ENCODE data around the gene SP3.

The SP3 gene

GRCh38 chr2:174008720-174009119 lies 43.5 kb upstream of the SP3 start:
- H3K9me3 ChIP-seq (ENCODE audit: insufficient read depth, low read length), result no peaks in the 10 kb centered on the region
- H3K4me2 ChIP-seq (ENCODE audit: low read length), result no peak overlapping the region
- no peaks in the 10 kb centered on the region for H3K79me2 ChIP-seq (ENCODE audit: low read length)
- no peaks in the 10 kb centered on the region for H3K36me3 ChIP-seq (replicated peaks; ENCODE audit: low read depth, low read length)
- H3K4me1 ChIP-seq (ENCODE audit: low read length), result peaks cover 18% of the 10 kb centered on the region
- H3K27ac ChIP-seq (ENCODE audit: low read length), result no peak overlapping the region
- H4K20me1 ChIP-seq (ENCODE audit: insufficient read depth, low read length), result no peaks in the 10 kb centered on the region
- H2AFZ ChIP-seq (ENCODE audit: low read depth, low read length), result no peak overlapping the region
- H3K27me3 ChIP-seq (ENCODE audit: low read depth, low read length), result 0 out of 2 replicates have a peak, but pooled peaks cover 3% of the 10 kb centered on the region
- TF ChIP-seq EZH2phosphoT487 (IDR thresholded peaks at IDR 0.05; ENCODE audit: low read depth) (no peak), CTCF (IDR thresholded peaks at IDR 0.05; ENCODE audit: low read depth, low read length) (no peak)
- no peak overlapping the region for H3K4me3 ChIP-seq (ENCODE audit: low read length)
- H3K9ac ChIP-seq (ENCODE audit: low read length), result no peak overlapping the region

GRCh38 chr2:174007010-174007409 lies 41.8 kb upstream of the SP3 start:
- H3K4me1 ChIP-seq (ENCODE audit: low read length), result peaks cover 18% of the 10 kb centered on the region
- TF ChIP-seq CTCF (IDR thresholded peaks at IDR 0.05; ENCODE audit: low read depth, low read length) (no peak), EZH2phosphoT487 (IDR thresholded peaks at IDR 0.05; ENCODE audit: low read depth) (no peak)

GRCh38 chr2:174005801-174006419 lies 40.7 kb upstream of the SP3 start:
- peak overlapping the region; percentile 57; the same call in 1 of the 2 replicates for H3K4me2 ChIP-seq (ENCODE audit: low read length)
- no peak overlapping the region for H3K9ac ChIP-seq (ENCODE audit: low read length)
- no peak overlapping the region for H3K27ac ChIP-seq (ENCODE audit: low read length)
- H2AFZ ChIP-seq (ENCODE audit: low read depth, low read length), result no peak overlapping the region
- 0 out of 2 replicates have a peak, but pooled peaks cover 2% of the 10 kb centered on the region for H3K27me3 ChIP-seq (ENCODE audit: low read depth, low read length)
- peaks cover 18% of the 10 kb centered on the region for H3K4me1 ChIP-seq (ENCODE audit: low read length)
- no peaks in the 10 kb centered on the region for H3K79me2 ChIP-seq (ENCODE audit: low read length)
- no peaks in the 10 kb centered on the region for H3K36me3 ChIP-seq (replicated peaks; ENCODE audit: low read depth, low read length)
- TF ChIP-seq CTCF (IDR thresholded peaks at IDR 0.05; ENCODE audit: low read depth, low read length), result no peak
- TF ChIP-seq EZH2phosphoT487 (IDR thresholded peaks at IDR 0.05; ENCODE audit: low read depth), result no peak
- H4K20me1 ChIP-seq (ENCODE audit: insufficient read depth, low read length), result no peaks in the 10 kb centered on the region
- no peaks in the 10 kb centered on the region for H3K9me3 ChIP-seq (ENCODE audit: insufficient read depth, low read length)
- H3K4me3 ChIP-seq (ENCODE audit: low read length), result no peak overlapping the region

More at GRCh38 chr2:174007010-174007409, 41.8 kb upstream of the SP3 start:
- Histone ChIP-seq H3K27ac (ENCODE audit: low read length) (no peak overlapping the region), H3K36me3 (replicated peaks; ENCODE audit: low read depth, low read length) (no peaks in the 10 kb centered on the region), H3K4me3 (ENCODE audit: low read length) (no peak overlapping the region), H3K4me2 (ENCODE audit: low read length) (no peak overlapping the region), H3K79me2 (ENCODE audit: low read length) (no peaks in the 10 kb centered on the region), H3K27me3 (ENCODE audit: low read depth, low read length) (0 out of 2 replicates have a peak, but pooled peaks cover 3% of the 10 kb centered on the region), H3K9ac (ENCODE audit: low read length) (no peak overlapping the region), H2AFZ (ENCODE audit: low read depth, low read length) (no peak overlapping the region), H4K20me1 (ENCODE audit: insufficient read depth, low read length) (no peaks in the 10 kb centered on the region), H3K9me3 (ENCODE audit: insufficient read depth, low read length) (no peaks in the 10 kb centered on the region)

GRCh38 chr2:174004905-174005605 lies 39.9 kb upstream of the SP3 start:
- H3K4me3 ChIP-seq (ENCODE audit: low read length), result no peak overlapping the region
- TF ChIP-seq CTCF (IDR thresholded peaks at IDR 0.05; ENCODE audit: low read depth, low read length), result no peak
- TF ChIP-seq EZH2phosphoT487 (IDR thresholded peaks at IDR 0.05; ENCODE audit: low read depth), result no peak
- H3K27me3 ChIP-seq (ENCODE audit: low read depth, low read length), result no peaks in the 10 kb centered on the region
- H3K9me3 ChIP-seq (ENCODE audit: insufficient read depth, low read length), result no peaks in the 10 kb centered on the region
- peaks cover 18% of the 10 kb centered on the region for H3K4me1 ChIP-seq (ENCODE audit: low read length)
- peak overlapping the region; percentile 57 for H3K4me2 ChIP-seq (ENCODE audit: low read length)
- H4K20me1 ChIP-seq (ENCODE audit: insufficient read depth, low read length), result no peaks in the 10 kb centered on the region
- H3K9ac ChIP-seq (ENCODE audit: low read length), result no peak overlapping the region
- H2AFZ ChIP-seq (ENCODE audit: low read depth, low read length), result no peak overlapping the region
- no peak overlapping the region for H3K27ac ChIP-seq (ENCODE audit: low read length)
- no peaks in the 10 kb centered on the region for H3K36me3 ChIP-seq (replicated peaks; ENCODE audit: low read depth, low read length)
- no peaks in the 10 kb centered on the region for H3K79me2 ChIP-seq (ENCODE audit: low read length)
